ENCODE data around the gene ANKRD45.
"Not testable (repeated sequence)": the region's sequence is repeated elsewhere in the genome, so short reads cannot be mapped to it uniquely, and the experiment has no call there.

The ANKRD45 gene

GRCh38 chr1:173642450-173643139 is 27.1 kb downstream of the ANKRD45 start:
- not testable (repeated sequence) for DNase-seq (ENCODE audit: low read depth, low spot score)

GRCh38 chr1:173639102-173639501 is 30.5 kb downstream of the ANKRD45 start:
- no peak for DNase-seq (ENCODE audit: low read depth, low spot score)

DNA sequence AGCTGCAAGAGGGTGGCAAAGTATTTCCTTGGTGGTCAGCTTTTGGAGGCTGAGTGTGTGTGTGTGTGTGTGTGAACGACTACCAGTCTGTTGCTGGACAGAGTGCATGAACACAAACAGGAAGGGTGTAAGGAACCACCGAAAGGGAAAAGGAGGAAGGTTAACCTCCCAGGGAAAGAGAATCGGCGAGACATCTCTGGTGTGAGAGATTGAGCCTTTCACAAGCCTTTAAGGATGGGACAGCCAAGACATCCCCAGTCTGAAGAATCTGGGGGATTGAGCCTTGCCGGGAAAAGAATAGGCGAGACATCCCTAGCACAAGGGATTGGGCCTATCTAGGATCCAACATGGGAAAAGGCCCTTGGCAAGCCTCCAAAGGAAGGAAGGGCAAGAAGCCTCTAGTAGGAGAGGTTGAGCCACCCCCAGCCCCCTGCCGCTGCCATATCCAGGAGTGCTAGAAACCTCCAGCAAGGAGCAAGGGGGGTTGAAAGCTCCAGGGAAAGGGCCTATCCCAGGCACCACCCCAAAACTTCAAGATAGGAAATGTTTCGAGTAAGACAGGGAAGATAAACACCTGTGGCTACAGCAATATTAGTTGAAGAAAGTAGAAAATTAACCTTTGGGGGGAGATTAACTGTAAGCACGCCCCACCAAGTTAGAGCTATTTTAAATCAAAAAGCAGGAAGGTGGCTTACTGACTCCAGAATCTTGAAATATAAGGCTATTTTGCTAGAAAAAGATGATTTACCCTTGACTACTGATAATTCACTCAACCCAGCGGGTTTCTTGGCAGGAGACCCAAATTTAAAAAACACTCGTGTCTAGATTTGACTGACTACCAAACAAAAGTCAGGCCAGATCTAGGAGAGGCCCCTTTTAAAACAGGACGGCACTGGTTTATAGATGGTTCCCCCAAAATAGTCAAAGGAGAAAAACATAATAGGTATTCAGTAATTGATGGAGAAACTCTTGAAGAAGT is 31.3 kb downstream of the ANKRD45 start:
- DNase-seq (ENCODE audit: low read depth, low spot score): no peak

DNA sequence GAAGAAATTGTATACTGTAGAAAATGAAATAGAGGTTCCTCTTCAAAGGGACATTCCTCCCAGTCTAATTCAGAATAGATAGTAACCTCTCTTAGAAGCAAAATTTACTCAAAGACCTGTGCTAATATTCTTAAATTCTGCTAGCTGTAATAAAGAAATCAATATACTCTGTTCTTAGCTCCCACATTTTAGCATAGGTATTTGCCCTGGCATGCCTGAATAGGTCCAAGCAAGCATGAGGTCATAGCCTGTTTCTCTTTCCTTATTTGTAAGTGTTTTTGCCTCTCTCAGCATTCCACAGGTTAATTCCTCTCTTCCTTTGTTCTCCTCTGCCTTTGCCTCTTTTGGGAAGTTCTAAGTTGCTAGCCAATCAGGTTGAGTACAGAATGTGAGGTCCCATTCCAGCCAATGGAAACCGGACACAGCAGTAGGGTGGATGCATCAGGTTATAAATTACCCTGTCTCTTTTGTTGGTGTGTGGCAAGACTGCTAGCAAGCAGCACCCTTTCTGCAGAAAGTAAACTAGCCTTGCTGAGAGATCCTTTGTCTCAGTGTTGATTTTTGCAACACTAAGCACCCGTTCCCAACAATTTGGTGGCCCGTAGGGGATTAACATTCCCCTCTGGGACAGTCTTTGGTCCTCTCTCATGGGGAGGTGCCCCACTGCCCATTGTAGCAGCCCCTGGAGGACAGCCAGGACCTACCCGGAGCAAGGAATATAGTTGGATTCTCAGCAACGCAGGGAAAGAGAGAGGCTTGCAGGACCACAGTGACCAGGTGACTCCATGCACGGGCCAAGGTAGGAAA is 32.2 kb downstream of the ANKRD45 start:
- DNase-seq (ENCODE audit: low read depth, low spot score): not testable (repeated sequence)

DNA sequence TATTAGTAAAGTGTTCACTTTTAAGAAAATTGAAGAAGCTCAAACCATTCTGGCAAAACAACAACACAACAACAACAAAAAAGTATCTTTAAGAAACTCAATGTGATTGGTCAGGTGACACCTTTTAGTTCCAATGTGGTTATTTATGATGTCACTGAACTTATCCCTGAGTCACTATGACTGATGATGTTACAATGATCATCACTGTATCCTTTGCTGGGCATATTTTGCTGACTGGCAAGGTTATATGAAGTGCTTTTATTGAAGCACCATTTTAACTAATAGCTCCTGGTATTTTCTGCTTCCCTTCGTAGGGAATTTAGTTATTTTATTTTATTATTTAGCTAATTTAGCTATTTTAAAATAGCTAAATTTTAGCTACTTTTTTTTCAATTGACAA is 34.5 kb downstream of the ANKRD45 start, which contains the start of gene TEX50:
TSS of gene TEX50 (plus strand) at position 223 of the 400 bp plus-strand sequence. CDS start 184 bp downstream, outside the sequence.
- no peak for DNase-seq (ENCODE audit: low read depth, low spot score)

DNA sequence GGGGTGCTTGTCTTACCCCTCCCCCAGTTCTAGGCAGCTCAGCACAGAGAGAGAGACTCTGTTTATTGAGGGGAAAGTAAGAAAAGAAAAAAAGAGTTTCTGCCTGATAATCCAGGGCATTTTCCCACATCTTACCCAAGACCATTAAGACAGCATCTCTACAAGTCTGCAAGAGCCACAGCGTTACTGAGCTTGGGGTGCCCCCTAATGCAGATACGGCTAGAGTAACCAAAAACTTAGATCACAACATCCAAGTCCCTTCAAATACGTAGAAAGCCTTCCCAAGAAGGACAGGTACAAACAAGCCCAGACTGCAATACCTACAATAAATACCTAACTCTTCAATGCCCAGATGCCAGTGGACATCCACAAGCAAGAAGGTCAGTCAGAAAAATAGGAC is 40.8 kb downstream of the ANKRD45 start:
- no peak for DNase-seq (ENCODE audit: low read depth, low spot score)

DNA sequence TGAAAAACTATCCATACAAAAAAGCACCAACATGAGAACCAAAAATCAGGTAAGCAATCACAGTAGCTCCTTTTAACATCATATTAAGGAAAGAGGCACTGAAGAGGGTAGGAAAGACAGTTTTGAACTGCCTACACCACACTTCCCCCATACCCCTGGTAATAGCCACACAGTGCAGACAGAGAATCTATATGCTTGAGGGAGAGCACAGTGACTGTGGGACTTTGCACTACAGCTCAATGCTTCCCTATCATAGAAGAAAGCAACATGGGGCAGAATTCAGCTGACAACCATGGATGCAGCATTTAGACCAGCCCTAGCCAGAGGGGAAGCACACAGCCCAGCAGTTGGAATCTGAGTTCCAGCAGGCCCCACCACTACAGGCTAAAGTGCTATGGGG is 42.4 kb downstream of the ANKRD45 start:
- no peak for DNase-seq (ENCODE audit: low read depth, low spot score)

- no peak for DNase-seq (ENCODE audit: low read depth, low spot score)
Measured at GRCh38 chr1:173616859-173617258, 52.8 kb downstream of the ANKRD45 start.

GRCh38 chr1:173613086-173613485 is 56.6 kb downstream of the ANKRD45 start:
- DNase-seq (ENCODE audit: low read depth, low spot score): not testable (repeated sequence)

DNA sequence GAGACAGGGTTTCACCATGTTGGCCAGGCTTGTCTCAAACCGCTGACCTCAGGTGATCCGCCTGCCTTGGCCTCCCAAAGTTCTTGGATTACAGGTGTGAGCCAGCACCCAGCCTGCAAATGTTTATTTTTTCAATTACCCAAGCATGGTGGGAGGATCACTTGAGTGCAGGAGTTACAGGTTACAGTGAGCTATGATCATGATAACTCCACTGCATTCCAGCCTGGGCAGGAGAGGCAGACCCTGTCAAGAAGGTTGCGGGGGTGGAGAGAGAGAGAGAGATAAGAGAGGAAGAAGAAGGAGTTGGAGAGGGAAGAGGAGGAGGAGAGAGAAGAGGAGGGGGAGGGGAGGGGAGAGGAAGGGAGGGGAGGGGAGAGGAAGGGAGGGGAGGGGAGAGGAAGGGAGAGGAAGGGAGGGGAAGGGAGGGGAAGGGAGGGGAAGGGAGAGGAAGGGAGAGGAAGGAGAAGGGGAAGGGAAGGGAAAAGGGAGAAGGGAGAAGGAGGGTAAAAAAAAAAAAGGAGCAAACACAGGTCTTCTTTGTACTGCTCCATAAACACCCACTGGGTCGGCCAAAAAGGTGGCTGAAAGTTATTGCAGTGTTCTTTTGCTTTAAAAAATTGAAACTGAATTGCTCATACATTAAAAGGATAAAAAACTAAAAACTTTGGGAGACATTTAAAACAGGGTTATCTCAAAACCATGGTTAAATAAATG is 61.0 kb downstream of the ANKRD45 start:
- no peak for DNase-seq (ENCODE audit: low read depth, low spot score)

DNA sequence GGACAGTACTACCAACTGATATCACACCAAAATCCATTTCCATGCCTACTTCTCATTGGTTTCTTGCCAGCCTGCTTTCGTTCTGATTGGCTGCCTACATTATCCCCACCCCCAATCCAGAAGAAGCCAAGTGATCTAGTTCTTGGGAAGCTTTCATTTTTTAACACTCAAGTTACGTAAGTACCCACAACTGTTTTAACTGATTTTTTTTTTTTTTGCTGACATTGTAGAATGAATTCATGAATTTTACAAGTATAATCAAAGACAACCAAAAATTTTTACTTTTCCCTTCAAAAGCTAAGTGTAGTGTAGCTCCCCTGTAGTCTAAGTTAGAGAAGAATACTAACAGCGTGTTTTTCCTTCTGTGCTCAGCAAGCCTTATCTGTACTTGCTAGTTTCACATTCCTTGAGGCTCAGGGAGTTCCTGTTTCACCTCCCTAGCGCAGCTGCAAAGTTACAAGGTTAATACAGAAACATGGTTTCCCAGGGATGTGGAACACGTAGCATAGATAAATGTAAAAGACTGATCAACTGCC is 66.5 kb downstream of the ANKRD45 start, which contains the start of gene SLC9C2:
TSS of gene SLC9C2 (minus strand) at position 17 of the 536 bp plus-strand sequence. CDS start 1,296 bp downstream, outside the sequence.
- DNase-seq (ENCODE audit: low read depth, low spot score): no peak

- no peak for DNase-seq (ENCODE audit: low read depth, low spot score)
Measured at GRCh38 chr1:173601588-173601987, 68.1 kb downstream of the ANKRD45 start.

- no peak for DNase-seq (ENCODE audit: low read depth, low spot score)
Measured at GRCh38 chr1:173596097-173596825, 73.4 kb downstream of the ANKRD45 start.

GRCh38 chr1:173591138-173591537 is 78.5 kb downstream of the ANKRD45 start:
- not testable (repeated sequence) for DNase-seq (ENCODE audit: low read depth, low spot score)

DNA sequence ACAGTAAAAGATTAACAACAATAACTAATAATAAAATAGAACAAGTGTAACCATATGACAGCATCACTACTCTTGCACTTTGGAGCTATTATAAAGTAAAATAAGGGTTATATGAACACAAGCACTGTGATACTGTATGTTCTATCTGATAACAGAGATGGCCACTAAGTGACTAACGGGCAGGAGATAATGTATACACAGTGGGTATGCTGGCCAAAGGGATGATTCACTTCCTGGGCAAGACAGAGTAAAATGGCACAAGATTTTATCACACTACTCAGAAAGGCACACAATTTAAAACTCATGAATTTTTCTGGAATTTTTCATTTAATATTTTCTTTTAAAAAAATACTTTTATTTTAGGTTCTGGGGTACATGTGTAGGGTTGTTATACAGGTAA is 79.1 kb downstream of the ANKRD45 start:
- DNase-seq (ENCODE audit: low read depth, low spot score): no peak

DNA sequence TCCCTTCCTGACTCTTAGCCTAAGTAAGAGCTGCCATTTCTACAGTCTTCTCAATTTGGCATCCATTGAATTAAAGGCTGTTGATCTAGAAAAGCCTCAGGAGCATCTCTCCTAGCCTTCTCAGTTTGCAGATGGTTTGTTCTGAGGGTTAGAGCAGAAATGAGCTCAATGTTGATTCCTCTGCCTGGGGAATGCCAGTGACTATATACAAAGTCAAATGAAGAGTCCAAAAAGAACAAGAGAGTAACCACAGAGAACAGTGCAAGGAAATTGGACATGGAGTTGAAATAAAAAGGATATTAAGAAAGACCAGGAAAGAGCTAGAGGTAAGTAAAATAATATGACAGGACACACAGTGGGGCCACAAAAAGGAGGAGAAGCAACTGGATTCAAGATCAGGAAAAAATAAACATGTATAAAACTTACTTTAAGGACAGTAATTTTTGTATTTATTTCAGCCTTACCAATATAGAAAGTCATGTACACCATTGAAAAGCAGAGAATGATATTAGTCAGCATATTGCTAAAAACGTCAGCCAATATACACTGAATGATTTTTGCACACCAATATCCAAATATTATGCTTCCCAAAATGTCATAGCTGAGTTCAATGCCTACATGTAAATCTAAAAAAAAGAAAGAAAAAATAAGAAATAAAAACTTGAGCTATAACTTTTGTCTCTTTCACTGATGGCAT is 88.1 kb downstream of the ANKRD45 start:
- no peak for DNase-seq (ENCODE audit: low read depth, low spot score)

- DNase-seq (ENCODE audit: low read depth, low spot score): no peak
Measured at GRCh38 chr1:173580658-173581057, 89.0 kb downstream of the ANKRD45 start.

GRCh38 chr1:173580071-173580470 is 89.6 kb downstream of the ANKRD45 start:
- DNase-seq (ENCODE audit: low read depth, low spot score): no peak

GRCh38 chr1:173573596-173573995 is 96.1 kb downstream of the ANKRD45 start:
- no peak for DNase-seq (ENCODE audit: low read depth, low spot score)

Data from iPS DF 19.7 (cell line).